ENCODE measurements around the gene MAP2K7. TPM values are rescaled to one million over a fixed set of nuclear protein-coding genes. Genes with fewer than 3 reads are reported as not detected.
A peak's percentile ranks its signal among the peaks of the same experiment; 100 is the strongest.
"Not testable (repeated sequence)": the region's sequence is repeated elsewhere in the genome, so short reads cannot be mapped to it uniquely, and the experiment has no call there.

MAP2K7 gene
- total and polyA plus RNA-seq, 10 donors = 12.4 to 44.3 (median 28.2) TPM

DNA sequence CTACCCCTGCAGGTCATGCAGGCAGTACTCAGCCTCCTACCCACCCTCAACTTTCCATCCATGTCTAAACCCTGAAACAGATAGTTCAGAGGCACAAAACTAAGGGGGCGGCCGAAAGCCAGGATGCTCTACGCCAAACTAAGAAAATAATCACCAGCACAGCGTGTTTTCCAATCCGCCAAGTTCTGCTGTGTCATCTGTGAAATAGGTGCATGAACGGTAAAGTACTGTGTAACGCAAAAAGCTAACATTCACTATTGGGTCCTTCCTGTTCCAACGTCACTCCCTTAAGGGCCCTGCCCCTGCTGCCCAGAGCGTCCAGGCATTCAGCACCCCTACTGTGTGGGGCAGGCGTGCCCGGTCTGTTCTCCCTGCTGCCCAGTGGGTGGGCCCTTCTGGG is 52.0 kb downstream of the MAP2K7 start:
- no peak overlapping the region for H3K4me3 ChIP-seq
- TF ChIP-seq, protein P1, sequence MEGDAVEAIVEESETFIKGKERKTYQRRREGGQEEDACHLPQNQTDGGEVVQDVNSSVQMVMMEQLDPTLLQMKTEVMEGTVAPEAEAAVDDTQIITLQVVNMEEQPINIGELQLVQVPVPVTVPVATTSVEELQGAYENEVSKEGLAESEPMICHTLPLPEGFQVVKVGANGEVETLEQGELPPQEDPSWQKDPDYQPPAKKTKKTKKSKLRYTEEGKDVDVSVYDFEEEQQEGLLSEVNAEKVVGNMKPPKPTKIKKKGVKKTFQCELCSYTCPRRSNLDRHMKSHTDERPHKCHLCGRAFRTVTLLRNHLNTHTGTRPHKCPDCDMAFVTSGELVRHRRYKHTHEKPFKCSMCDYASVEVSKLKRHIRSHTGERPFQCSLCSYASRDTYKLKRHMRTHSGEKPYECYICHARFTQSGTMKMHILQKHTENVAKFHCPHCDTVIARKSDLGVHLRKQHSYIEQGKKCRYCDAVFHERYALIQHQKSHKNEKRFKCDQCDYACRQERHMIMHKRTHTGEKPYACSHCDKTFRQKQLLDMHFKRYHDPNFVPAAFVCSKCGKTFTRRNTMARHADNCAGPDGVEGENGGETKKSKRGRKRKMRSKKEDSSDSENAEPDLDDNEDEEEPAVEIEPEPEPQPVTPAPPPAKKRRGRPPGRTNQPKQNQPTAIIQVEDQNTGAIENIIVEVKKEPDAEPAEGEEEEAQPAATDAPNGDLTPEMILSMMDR (IDR thresholded peaks at IDR 0.05 in 8 of 11, conservative IDR thresholded peaks at IDR 0.05 in 3 of 11) = no peak
- TF ChIP-seq POLR2AphosphoS5 (IDR thresholded peaks at IDR 0.05) = peak in 1 of 3 donors; percentile 46
- no peak for DNase-seq
- H3K9me3 ChIP-seq = no peaks in the 10 kb centered on the region
- intact Hi-C loops (cut with DNase I; ENCODE audit: low total_unique reads) = no loop called here
- no peak overlapping the region for H3K27ac ChIP-seq
- peaks cover 0 to 16% (median 7%) of the 10 kb centered on the region in 6 donors for H3K4me1 ChIP-seq
- no peaks in the 10 kb centered on the region for H3K27me3 ChIP-seq (replicated peaks in 1 of 7)
- WGBS, 5 donors = 82 to 93% (median 85%) methylated on average over 11 of the region's 11 CpGs
- H3K36me3 ChIP-seq = peaks cover 0 to 33% (median 8%) of the 10 kb centered on the region in 6 donors

DNA sequence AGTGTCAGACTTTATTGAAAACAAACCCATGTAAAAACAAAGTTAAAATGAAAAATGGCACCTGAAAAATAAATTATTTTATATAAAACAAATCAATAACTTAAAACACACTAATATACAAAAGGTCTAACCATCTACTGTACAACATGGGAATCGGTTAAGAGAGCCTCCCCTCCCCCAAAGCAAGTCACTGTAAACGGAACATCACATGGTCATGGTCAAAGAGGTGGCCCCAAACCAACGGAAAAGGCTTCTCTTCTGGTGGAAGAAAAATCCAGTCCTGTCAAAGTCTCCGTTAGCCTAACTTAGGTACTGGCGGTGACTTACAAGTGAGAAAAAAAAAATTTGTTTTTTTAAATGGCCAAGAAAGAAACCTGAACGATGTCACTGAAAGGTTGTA is 55.5 kb downstream of the MAP2K7 start:
- no peak overlapping the region for H3K27ac ChIP-seq
- WGBS, 5 donors = 30 to 39% (median 33%) methylated on average over 6 of the region's 6 CpGs
- DNase-seq = no peak
- no peaks in the 10 kb centered on the region for H3K27me3 ChIP-seq (replicated peaks in 1 of 7)
- TF ChIP-seq, protein P1 (IDR thresholded peaks at IDR 0.05 in 8 of 11, conservative IDR thresholded peaks at IDR 0.05 in 3 of 11) = no peak
- TF ChIP-seq POLR2A (IDR thresholded peaks at IDR 0.05) (no peak), POLR2AphosphoS5 (IDR thresholded peaks at IDR 0.05) (no peak)
- H3K4me3 ChIP-seq = no peak overlapping the region
- intact Hi-C loops (cut with DNase I; ENCODE audit: low total_unique reads) = no loop called here
- no peaks in the 10 kb centered on the region for H3K9me3 ChIP-seq
- H3K36me3 ChIP-seq = peaks cover 5 to 68% (median 37%) of the 10 kb centered on the region in 6 donors
- H3K4me1 ChIP-seq = no peaks in the 10 kb centered on the region

DNA sequence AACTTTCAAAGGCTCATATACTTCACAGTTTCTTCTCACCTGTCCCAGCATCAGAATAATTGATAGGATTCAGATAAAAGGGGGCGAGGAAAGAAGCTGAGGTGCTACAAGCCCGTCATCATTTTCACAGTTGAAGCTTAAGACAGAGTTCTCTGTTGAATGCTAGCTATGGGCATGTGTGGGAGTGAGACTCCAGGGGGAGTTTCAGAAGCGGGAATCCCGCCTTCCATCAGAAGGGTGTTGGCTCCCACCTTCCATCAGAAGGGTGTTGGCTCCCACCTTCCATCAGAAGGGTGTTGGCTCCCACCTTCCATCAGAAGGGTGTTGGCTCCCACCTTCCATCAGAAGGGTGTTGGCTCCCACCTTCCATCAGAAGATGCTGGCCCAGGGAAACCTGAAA is 57.4 kb downstream of the MAP2K7 start:
- H3K4me1 ChIP-seq; H3K27me3 ChIP-seq (replicated peaks in 1 of 7); H3K9me3 ChIP-seq; H3K4me3 ChIP-seq; H3K27ac ChIP-seq; DNase-seq; intact Hi-C loops (cut with DNase I; ENCODE audit: low total_unique reads): not testable (repeated sequence)
- 91 to 96% (median 93%) methylated on average over 4 of the region's 4 CpGs for WGBS, 5 donors
- H3K36me3 ChIP-seq = peaks cover 5 to 87% (median 55%) of the 10 kb centered on the region in 6 donors

DNA sequence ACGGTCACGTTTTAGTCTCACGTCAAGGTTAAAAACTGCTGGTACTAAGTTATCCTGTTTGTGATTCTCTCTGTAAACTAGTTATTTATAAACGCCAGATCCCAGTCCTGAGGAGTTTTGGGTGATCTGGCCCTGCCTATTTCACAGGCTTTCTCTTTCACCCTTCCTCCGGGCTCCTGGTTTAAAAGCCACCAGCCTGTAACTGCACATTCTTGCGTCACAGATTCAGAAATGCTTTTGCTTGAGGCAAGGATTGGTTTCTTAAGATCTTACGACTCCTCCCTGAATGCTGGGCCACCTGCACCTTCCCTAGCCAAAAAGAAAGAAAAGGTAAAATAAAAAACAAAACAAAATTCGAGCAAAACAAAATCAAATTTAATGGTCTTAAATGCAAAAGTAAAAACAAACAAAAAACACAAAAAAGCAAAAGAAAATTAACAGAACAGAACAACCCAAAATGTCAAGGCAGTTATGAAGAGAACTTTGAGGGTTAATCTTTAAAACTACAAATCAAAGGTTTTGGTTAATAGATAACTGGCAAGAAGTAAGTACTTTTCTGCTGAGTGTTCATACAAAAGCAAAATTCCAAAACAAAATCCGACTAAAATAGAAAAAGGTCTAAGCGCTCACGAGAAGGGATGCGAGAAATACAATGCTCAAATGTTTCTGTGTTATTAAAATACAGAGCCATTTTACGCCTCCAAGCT is 58.4 kb downstream of the MAP2K7 start:
- Histone ChIP-seq H3K9me3 (no peaks in the 10 kb centered on the region), H3K4me1 (peaks cover 0 to 7% (median 0%) of the 10 kb centered on the region in 6 donors), H3K27ac (no peak overlapping the region), H3K27me3 (replicated peaks in 1 of 7) (no peaks in the 10 kb centered on the region), H3K4me3 (no peak overlapping the region), H3K36me3 (peaks cover 5 to 92% (median 65%) of the 10 kb centered on the region in 6 donors)
- intact Hi-C loops (cut with DNase I; ENCODE audit: low total_unique reads) = no loop called here
- WGBS, 5 donors = 84 to 93% (median 89%) methylated on average over 13 of the region's 13 CpGs
- DNase-seq = no peak
- no peak for TF ChIP-seq POLR2A (IDR thresholded peaks at IDR 0.05)
- TF ChIP-seq, protein P1 (IDR thresholded peaks at IDR 0.05 in 8 of 11, conservative IDR thresholded peaks at IDR 0.05 in 3 of 11) = no peak

All from spleen (tissue), 11 donors.